H1 (cell line): Measurements from ENCODE around the gene NFKBIE. TPM values are rescaled to one million over a fixed set of nuclear protein-coding genes. Genes with fewer than 3 reads are reported as not detected.

Experiments used
- ASH2L ChIP-seq: fragments of 200-600, 300-600 bp; sonication (generic); IDR thresholded peaks from one replicate; pipeline ENCODE4 v1.7.1; 2017; ENCODE audit warnings: low read length
- BACH1 ChIP-seq: IDR thresholded peaks from 2 replicates; pipeline ENCODE4 v1.6.1; 2012; ENCODE audit warnings: low read length, improper control_type of control experiment
- CHD7 ChIP-seq: fragments of 300-600 bp; sonication (generic); IDR thresholded peaks from 2 replicates; pipeline ENCODE4 v1.7.1; 2012; ENCODE audit warnings: low read length, moderate library complexity, mild to moderate bottlenecking, inconsistent platforms; ENCODE audit not compliant: insufficient replicate concordance
- E2F6 ChIP-seq: IDR thresholded peaks from 2 replicates; pipeline ENCODE4 v1.6.1; 2012; ENCODE audit warnings: inconsistent platforms
- HDAC6 ChIP-seq: IDR thresholded peaks from one replicate; pipeline ENCODE4 v1.7.1; 2012; ENCODE audit warnings: low read depth, mild to moderate bottlenecking, inconsistent platforms, low read length, moderate library complexity
- TAF7 ChIP-seq: optimal IDR thresholded peaks from 2 replicates; pipeline ENCODE3; 2011; ENCODE audit warnings: low read depth, mild to moderate bottlenecking, inconsistent platforms, low read length, moderate library complexity, borderline replicate concordance
- polyA plus RNA-seq, 7 experiments: library from polyadenylated mRNA; depleted of rRNA in 3 of 7; stranded (reverse) in 5 of 7; unstranded in 2 of 7; fragments of >200 nt in 5 of 7; fragments of 200-250 nt in 2 of 7; gene quantifications; 1 replicate in 5 of 7; 2 replicates in 1 of 7; 4 replicates in 1 of 7; pipeline versions ENCODE4 v1.2.1 to v1.2.3, GENCODE V29; 2011 to 2013; ENCODE audit warnings: missing spikeins in 2 of 7, mixed read lengths in 2 of 7
- total RNA-seq: library from RNA; stranded (reverse); fragmentation: NEBNext Ultra II Directional; extraction: Animal tissue kit (Norgen Biotek cat#: 25700); gene quantifications from 2 replicates; pipeline ENCODE4 v1.2.1, GENCODE V29; 2021
- TF ChIP-seq, protein P1 (sequence below): IDR thresholded peaks from 2 replicates; pipeline ENCODE4 v1.6.1; 2011; ENCODE audit warnings: low read depth, mild to moderate bottlenecking, low read length; ENCODE audit not compliant: insufficient read depth
- TF ChIP-seq, protein P2 (sequence below), 3 experiments: IDR thresholded peaks; 1 replicate in 2 of 3; 2 replicates in 1 of 3; pipeline versions ENCODE4 v1.5.1 to v1.6.1; 2011; ENCODE audit warnings: low read length in 3 of 3, mild to moderate bottlenecking in 3 of 3, inconsistent platforms in 2 of 3, low read depth in 1 of 3, moderate library complexity in 1 of 3; ENCODE audit not compliant: insufficient read depth in 1 of 3; ENCODE audit errors: control extremely low read depth in 1 of 3

NFKBIE gene
- total and polyA plus RNA-seq, 2 of the 8 experiments (the other 6 are each of a cell fraction or from before 2014, with no cell fraction given) = 13.5 to 19.2 TPM

GRCh38 chr6:44303842-44304241 lies 38.5 kb upstream of the NFKBIE start (continued):
- no peak for TF ChIP-seq CHD7
- TF ChIP-seq, protein P1, sequence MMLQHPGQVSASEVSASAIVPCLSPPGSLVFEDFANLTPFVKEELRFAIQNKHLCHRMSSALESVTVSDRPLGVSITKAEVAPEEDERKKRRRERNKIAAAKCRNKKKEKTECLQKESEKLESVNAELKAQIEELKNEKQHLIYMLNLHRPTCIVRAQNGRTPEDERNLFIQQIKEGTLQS = no peak
- TF ChIP-seq, protein P2, sequence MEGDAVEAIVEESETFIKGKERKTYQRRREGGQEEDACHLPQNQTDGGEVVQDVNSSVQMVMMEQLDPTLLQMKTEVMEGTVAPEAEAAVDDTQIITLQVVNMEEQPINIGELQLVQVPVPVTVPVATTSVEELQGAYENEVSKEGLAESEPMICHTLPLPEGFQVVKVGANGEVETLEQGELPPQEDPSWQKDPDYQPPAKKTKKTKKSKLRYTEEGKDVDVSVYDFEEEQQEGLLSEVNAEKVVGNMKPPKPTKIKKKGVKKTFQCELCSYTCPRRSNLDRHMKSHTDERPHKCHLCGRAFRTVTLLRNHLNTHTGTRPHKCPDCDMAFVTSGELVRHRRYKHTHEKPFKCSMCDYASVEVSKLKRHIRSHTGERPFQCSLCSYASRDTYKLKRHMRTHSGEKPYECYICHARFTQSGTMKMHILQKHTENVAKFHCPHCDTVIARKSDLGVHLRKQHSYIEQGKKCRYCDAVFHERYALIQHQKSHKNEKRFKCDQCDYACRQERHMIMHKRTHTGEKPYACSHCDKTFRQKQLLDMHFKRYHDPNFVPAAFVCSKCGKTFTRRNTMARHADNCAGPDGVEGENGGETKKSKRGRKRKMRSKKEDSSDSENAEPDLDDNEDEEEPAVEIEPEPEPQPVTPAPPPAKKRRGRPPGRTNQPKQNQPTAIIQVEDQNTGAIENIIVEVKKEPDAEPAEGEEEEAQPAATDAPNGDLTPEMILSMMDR (IDR thresholded peaks at IDR 0.05; ENCODE audit: control extremely low read depth in 1 of 3, insufficient read depth in 1 of 3, low read depth in 1 of 3, low read length in 3 of 3) = no peak
- no peak for TF ChIP-seq HDAC6
- TF ChIP-seq BACH1 = no peak
- TF ChIP-seq ASH2L = no peak
- TF ChIP-seq TAF7 = no peak
- TF ChIP-seq E2F6 = no peak
